ENCODE measurements around the gene NAPG.

The NAPG gene

DNA sequence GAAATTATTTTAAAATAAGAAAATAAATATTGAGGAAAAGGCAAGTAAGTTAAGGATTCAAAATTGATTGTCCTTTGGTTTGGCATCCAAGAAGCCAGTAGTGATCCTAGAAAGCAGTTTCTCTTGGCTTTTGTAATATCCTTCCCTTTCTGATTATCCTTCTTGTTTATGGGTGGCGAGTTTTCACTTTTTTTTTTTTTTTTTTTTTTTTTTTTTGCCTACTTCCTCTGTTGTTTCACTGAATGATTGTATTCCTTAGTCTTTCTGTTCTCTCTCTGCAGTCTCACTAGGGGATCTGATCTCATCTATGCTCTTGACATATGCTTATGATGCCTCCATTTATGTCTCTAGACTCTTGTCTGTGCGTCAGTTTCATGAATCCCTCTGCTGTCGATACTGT is 4.2 kb downstream of the NAPG start:
- Histone ChIP-seq H3K79me2 (ENCODE audit: insufficient read depth, low read length) (peaks cover 79% of the 10 kb centered on the region), H3K36me3 (ENCODE audit: insufficient read depth, low read length) (0 out of 2 replicates have a peak, but pooled peaks cover 8% of the 10 kb centered on the region), H3K4me2 (ENCODE audit: low read depth, low read length, poor library complexity, severe bottlenecking) (peak overlapping the region; percentile 88), H2AFZ (ENCODE audit: low read length) (no peak overlapping the region), H3K9ac (ENCODE audit: low read depth, low read length, poor library complexity, severe bottlenecking) (peak overlapping the region; percentile 43), H3K4me1 (ENCODE audit: insufficient read depth, low read length, poor library complexity, severe bottlenecking) (peaks cover 38% of the 10 kb centered on the region), H3K9me2 (replicated peaks; ENCODE audit: low read depth, low read length) (no peaks in the 10 kb centered on the region), H3K27me3 (ENCODE audit: insufficient read depth, low read length, poor library complexity, severe bottlenecking) (no peaks in the 10 kb centered on the region), H4K20me1 (ENCODE audit: insufficient read depth, low read length, poor library complexity, severe bottlenecking) (peaks cover 48% of the 10 kb centered on the region), H3K9me3 (ENCODE audit: insufficient read depth, low read depth, low read length) (no peaks in the 10 kb centered on the region), H3K4me3 (ENCODE audit: low read length, poor library complexity, severe bottlenecking) (peak overlapping the region; percentile 47), H3F3A (ENCODE audit: low read depth) (no peaks in the 10 kb centered on the region)
- TF ChIP-seq CTCF (conservative IDR thresholded peaks at IDR 0.05; ENCODE audit: low read length): no peak
- TF ChIP-seq EZH2phosphoT487 (IDR thresholded peaks at IDR 0.05; ENCODE audit: borderline replicate concordance): no peak

GRCh38 chr18:10530852-10531251 is 5.0 kb downstream of the NAPG start:
- no peak overlapping the region for H2AFZ ChIP-seq (ENCODE audit: low read length)
- H3K9me2 ChIP-seq (replicated peaks; ENCODE audit: low read depth, low read length): no peaks in the 10 kb centered on the region
- peak overlapping the region; percentile 47 for H3K4me3 ChIP-seq (ENCODE audit: low read length, poor library complexity, severe bottlenecking)
- H3K79me2 ChIP-seq (ENCODE audit: insufficient read depth, low read length): peaks cover 79% of the 10 kb centered on the region
- no peaks in the 10 kb centered on the region for H3K9me3 ChIP-seq (ENCODE audit: insufficient read depth, low read depth, low read length)
- H3K9ac ChIP-seq (ENCODE audit: low read depth, low read length, poor library complexity, severe bottlenecking): peak overlapping the region; percentile 43
- peak overlapping the region; percentile 88 for H3K4me2 ChIP-seq (ENCODE audit: low read depth, low read length, poor library complexity, severe bottlenecking)
- peaks cover 35% of the 10 kb centered on the region for H3K4me1 ChIP-seq (ENCODE audit: insufficient read depth, low read length, poor library complexity, severe bottlenecking)
- no peaks in the 10 kb centered on the region for H3F3A ChIP-seq (ENCODE audit: low read depth)
- peaks cover 48% of the 10 kb centered on the region for H4K20me1 ChIP-seq (ENCODE audit: insufficient read depth, low read length, poor library complexity, severe bottlenecking)
- TF ChIP-seq EZH2phosphoT487 (IDR thresholded peaks at IDR 0.05; ENCODE audit: borderline replicate concordance) (no peak), CTCF (conservative IDR thresholded peaks at IDR 0.05; ENCODE audit: low read length) (no peak)
- peaks cover 9% of the 10 kb centered on the region; the same call in 1 of the 2 replicates for H3K36me3 ChIP-seq (ENCODE audit: insufficient read depth, low read length)
- H3K27me3 ChIP-seq (ENCODE audit: insufficient read depth, low read length, poor library complexity, severe bottlenecking): no peaks in the 10 kb centered on the region

GRCh38 chr18:10533111-10533510 is 7.3 kb downstream of the NAPG start:
- H3K36me3 ChIP-seq (ENCODE audit: insufficient read depth, low read length): peaks cover 11% of the 10 kb centered on the region; the same call in 1 of the 2 replicates

DNA sequence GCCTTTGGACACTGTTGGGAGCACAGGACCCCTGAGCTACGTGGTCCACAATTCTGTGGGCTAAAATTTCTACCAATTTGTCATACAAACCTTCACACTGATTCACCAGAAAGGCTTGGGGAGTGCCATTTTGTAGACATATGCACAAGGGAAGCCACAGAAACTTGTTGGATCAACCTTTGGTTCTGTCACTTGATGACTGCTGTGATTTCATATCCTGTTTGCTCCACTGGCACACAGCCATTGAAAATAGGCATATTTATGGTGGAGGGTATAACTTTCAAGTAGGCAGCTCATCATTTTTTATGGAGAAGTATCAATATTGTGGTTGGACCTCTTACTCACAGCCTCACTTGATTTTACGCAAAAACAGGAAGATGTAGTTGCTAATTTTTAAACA is 10.5 kb downstream of the NAPG start:
- Histone ChIP-seq H3K9me2 (replicated peaks; ENCODE audit: low read depth, low read length) (no peaks in the 10 kb centered on the region), H3K79me2 (ENCODE audit: insufficient read depth, low read length) (peaks cover 29% of the 10 kb centered on the region), H3F3A (ENCODE audit: low read depth) (no peaks in the 10 kb centered on the region), H3K36me3 (ENCODE audit: insufficient read depth, low read length) (peaks cover 39% of the 10 kb centered on the region; the same call in 1 of the 2 replicates), H3K4me1 (ENCODE audit: insufficient read depth, low read length, poor library complexity, severe bottlenecking) (peaks cover 6% of the 10 kb centered on the region), H3K27me3 (ENCODE audit: insufficient read depth, low read length, poor library complexity, severe bottlenecking) (no peaks in the 10 kb centered on the region), H3K9ac (ENCODE audit: low read depth, low read length, poor library complexity, severe bottlenecking) (no peak overlapping the region), H3K9me3 (ENCODE audit: insufficient read depth, low read depth, low read length) (no peaks in the 10 kb centered on the region), H3K4me3 (ENCODE audit: low read length, poor library complexity, severe bottlenecking) (no peak overlapping the region), H4K20me1 (ENCODE audit: insufficient read depth, low read length, poor library complexity, severe bottlenecking) (peaks cover 9% of the 10 kb centered on the region), H3K4me2 (ENCODE audit: low read depth, low read length, poor library complexity, severe bottlenecking) (no peak overlapping the region), H2AFZ (ENCODE audit: low read length) (no peak overlapping the region)
- TF ChIP-seq EZH2phosphoT487 (IDR thresholded peaks at IDR 0.05; ENCODE audit: borderline replicate concordance): no peak
- no peak for TF ChIP-seq CTCF (conservative IDR thresholded peaks at IDR 0.05; ENCODE audit: low read length)

More at GRCh38 chr18:10533111-10533510, 7.3 kb downstream of the NAPG start:
- H4K20me1 ChIP-seq (ENCODE audit: insufficient read depth, low read length, poor library complexity, severe bottlenecking): peaks cover 36% of the 10 kb centered on the region
- H3K9me3 ChIP-seq (ENCODE audit: insufficient read depth, low read depth, low read length): no peaks in the 10 kb centered on the region
- no peaks in the 10 kb centered on the region for H3K27me3 ChIP-seq (ENCODE audit: insufficient read depth, low read length, poor library complexity, severe bottlenecking)
- H3K9ac ChIP-seq (ENCODE audit: low read depth, low read length, poor library complexity, severe bottlenecking): no peak overlapping the region
- no peak overlapping the region for H3K4me3 ChIP-seq (ENCODE audit: low read length, poor library complexity, severe bottlenecking)
- H3K9me2 ChIP-seq (replicated peaks; ENCODE audit: low read depth, low read length): no peaks in the 10 kb centered on the region
- no peak overlapping the region for H2AFZ ChIP-seq (ENCODE audit: low read length)
- H3K4me2 ChIP-seq (ENCODE audit: low read depth, low read length, poor library complexity, severe bottlenecking): no peak overlapping the region
- H3K4me1 ChIP-seq (ENCODE audit: insufficient read depth, low read length, poor library complexity, severe bottlenecking): peaks cover 27% of the 10 kb centered on the region
- no peak for TF ChIP-seq EZH2phosphoT487 (IDR thresholded peaks at IDR 0.05; ENCODE audit: borderline replicate concordance)
- H3F3A ChIP-seq (ENCODE audit: low read depth): no peaks in the 10 kb centered on the region
- H3K79me2 ChIP-seq (ENCODE audit: insufficient read depth, low read length): peaks cover 59% of the 10 kb centered on the region
